LNCaP clone FGC (cell line): ENCODE data around the gene SPAG6.
A peak's percentile ranks its signal among the peaks of the same experiment; 100 is the strongest.

Experiments used
- DNase-seq: peaks from one replicate; pipeline ENCODE4 v3.0.0-alpha.2; 2011; ENCODE audit warnings: low read depth
- H3K4me3 ChIP-seq: 2 replicates; pipeline ENCODE4 v1.5.1; 2011; ENCODE audit warnings: mild to moderate bottlenecking, low read depth, low read length, control low read depth
- CTCF ChIP-seq: IDR thresholded peaks from 2 replicates; pipeline ENCODE4 v1.5.1; 2012; ENCODE audit warnings: mild to moderate bottlenecking; ENCODE audit not compliant: control insufficient read depth, insufficient read depth; ENCODE audit errors: extremely low read depth

SPAG6 gene

GRCh38 chr10:22433875-22434274, 88.6 kb downstream of the SPAG6 start:
- no peak overlapping the region for H3K4me3 ChIP-seq
- DNase-seq = no peak
- TF ChIP-seq CTCF = no peak

GRCh38 chr10:22434521-22434920, 89.2 kb downstream of the SPAG6 start:
- no peak for DNase-seq
- H3K4me3 ChIP-seq = no peak overlapping the region
- no peak for TF ChIP-seq CTCF

- no peak for DNase-seq
- H3K4me3 ChIP-seq = no peak overlapping the region
- TF ChIP-seq CTCF = no peak
These were observed 90.4 kb downstream of the SPAG6 start for GRCh38 chr10:22435650-22436049.

- TF ChIP-seq CTCF = no peak
- peak overlapping the region; percentile 53 for H3K4me3 ChIP-seq
- no peak for DNase-seq
These were observed 91.2 kb downstream of the SPAG6 start for GRCh38 chr10:22436526-22436892.

- H3K4me3 ChIP-seq = peak overlapping the region; percentile 53
- no peak for TF ChIP-seq CTCF
- no peak for DNase-seq
These were observed 91.8 kb downstream of the SPAG6 start for GRCh38 chr10:22436893-22437619.

- no peak for TF ChIP-seq CTCF
- peak overlapping the region; percentile 53 for H3K4me3 ChIP-seq
- no peak for DNase-seq
These were observed 92.6 kb downstream of the SPAG6 start for GRCh38 chr10:22437620-22438588.
